ENCODE measurements around the gene FTH1. TPM values are rescaled to one million over a fixed set of nuclear protein-coding genes. Genes with fewer than 3 reads are reported as not detected.
A peak's percentile ranks its signal among the peaks of the same experiment; 100 is the strongest.

The FTH1 gene
- total RNA-seq, 2 donors from 2014 or later = 2,726 to 3,432 TPM

DNA sequence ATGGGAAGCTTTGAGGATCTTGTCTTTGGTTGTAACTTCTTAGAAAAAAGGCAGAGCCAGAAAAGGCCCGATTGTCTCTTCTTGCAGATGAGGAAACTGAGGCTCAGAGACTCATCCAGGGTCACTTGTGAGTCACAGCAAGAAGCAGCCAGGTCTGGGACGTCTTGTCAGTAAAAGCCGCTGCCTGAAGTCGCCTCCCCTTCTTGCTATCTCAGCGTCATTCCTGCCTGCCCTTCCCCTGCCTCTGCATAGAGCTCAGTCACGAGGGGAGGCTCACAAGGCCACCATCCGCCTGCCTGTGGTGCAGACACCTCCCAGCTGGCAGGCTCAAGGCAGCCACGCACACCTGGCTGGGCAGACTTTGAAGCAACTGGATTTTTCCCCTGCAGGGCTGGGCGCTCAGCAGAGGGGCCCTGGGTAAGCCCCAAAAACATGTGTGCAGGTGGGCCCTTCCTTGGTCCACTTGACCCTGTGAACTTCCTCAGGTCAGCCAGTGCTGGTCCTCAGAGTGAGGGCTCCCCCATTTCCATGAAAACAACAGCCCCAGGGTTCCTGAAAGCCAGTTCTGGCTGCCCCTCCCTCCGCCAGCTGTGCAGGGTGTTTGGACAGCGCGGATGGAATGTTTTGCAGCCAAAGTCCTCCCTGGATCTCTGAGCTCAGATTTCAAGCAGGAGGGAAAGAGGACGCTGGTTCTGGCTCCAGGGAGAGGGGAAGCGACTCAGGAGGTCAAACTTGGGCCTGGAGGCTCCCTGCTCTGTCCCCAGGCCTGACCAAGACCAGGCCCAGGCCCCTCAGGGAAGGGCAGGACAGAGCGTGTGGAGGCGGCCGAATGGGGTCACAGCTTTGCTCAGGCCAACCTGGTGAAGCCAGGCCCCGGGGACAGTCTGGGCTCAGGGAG is 44.0 kb downstream of the FTH1 start:
- intact Hi-C loops (cut with DNase I) = no loop called here
- peak; percentile 63 to 80 for ATAC-seq
- DNase-seq = peak; percentile 68

DNA sequence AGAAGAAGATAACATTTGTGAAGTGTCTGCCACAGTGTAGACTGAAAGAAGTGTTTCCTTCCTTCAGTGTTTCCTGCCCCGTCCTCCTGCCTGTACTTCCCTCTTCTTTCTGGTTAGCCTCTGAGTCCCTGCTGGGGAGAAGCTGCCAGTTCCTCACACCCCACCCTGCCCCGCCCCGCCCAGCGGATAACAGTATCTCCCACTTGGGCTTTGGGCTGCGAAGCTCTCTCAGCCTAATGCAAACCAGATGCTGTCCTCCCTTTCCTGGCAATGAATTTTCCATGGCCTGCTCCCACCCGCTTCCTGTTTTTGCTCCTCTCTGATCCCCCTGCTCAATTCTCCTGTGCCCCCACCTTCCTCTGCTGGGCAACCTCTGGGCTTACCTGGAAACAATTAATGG is 44.9 kb downstream of the FTH1 start:
- ATAC-seq = peak; percentile 82 to 84
- intact Hi-C loops (cut with DNase I) = no loop called here
- peak; percentile 89 for DNase-seq

DNA sequence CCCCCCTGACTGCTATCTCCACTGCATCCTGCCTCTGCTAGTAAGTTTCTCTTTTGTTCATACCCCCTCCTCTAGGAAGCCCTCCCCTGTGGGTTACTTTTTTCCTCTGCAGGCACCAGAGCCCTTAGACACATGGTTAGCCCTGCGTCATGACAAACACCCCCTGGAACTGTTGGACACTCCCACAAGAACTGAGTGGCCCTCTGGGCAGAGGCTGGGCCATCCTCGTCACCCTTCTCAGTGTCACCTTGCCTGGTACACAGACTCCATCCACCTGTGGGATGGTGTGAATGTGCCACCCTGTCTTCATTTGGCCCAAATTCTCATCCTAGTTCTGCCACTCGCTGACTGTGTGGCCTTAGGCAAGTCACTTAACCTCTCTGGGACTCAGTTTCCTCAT is 46.0 kb downstream of the FTH1 start:
- ATAC-seq = no peak
- DNase-seq = no peak
- intact Hi-C loops (cut with DNase I) = no loop called here

DNA sequence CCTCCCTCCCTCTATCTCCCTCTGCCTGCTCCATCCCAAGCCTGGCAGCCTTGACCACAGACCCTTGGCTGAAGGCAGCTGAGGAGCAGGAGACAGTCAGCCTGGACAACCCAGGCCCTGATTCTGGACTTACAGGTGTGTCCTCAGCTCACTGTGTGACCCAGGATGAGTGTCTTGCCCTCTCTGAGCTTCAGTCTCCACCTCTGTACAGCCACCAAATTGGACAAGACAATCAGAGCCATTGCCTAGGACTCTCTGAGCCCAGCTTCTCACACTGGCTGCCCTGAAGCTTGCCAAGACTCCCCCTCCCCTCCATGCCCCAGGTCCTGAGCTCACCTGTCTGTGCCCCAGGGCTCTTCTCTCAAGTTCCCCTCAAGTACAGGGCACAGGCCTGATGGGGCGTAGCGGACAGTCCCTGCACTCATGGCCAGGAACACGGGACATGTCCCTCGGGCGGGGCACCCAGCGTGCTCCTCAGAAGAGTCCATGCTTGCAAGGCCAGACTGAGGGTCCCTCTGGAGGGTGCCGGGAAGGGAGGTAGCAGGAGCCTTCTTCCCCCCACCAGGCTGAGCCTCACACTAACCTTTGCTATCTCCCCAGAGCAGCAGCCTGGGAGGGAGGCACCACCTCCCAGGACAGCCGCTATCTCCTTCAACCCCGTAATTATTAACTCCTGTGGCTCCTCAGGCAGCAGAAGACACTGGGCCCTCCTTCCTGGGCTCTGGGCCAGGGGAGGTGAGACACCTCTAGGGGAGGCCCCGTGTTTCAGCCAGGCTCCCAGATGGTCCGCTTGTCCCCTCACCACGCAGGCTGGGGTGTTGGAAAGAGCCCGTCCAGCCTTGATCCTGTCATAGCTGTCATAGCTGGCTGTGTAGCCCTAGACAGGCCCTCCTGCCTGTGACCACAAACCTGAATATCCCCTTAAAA is 47.5 kb downstream of the FTH1 start:
- DNase-seq (no peak), ATAC-seq (no peak)
- intact Hi-C loops (cut with DNase I) = no loop called here

DNA sequence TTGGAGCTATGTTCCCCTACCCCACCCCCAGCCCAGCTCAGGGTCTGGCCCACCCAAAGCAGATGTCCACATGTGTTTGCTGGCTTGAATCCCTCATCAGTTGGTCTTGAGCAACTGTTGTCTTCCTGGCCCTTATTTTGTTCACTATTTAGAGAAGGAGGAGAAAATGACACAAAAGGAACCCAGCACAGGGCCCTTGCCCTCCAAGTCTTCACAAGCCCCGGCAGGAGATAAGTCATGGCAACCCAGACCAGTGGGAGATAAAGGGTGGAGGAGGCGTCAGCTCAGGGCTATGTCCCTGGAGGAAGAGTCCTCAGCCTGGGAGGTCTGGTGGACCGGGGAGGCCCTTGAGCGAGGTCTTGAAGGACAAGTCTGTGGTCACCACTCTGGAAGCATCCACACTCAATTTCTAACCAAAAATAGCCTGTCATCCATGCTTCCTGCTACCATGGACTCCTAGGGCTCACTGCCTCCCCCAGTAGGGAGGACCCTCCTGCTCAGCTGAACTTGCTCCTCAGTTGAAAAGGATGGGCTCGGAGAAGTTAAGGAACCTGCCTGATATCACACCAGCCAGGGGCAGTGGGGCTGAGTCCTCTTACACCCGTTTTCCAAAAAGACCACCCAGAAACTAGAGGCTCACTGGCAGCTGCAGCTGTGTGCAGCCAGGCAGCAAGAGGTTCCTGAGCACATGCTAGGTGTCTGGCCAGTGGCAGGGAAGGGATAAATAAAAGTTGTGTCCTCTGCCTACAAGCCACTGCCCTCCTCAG is 48.3 kb downstream of the FTH1 start:
- intact Hi-C loops (cut with DNase I) = no loop called here
- DNase-seq (no peak), ATAC-seq (no peak)

DNA sequence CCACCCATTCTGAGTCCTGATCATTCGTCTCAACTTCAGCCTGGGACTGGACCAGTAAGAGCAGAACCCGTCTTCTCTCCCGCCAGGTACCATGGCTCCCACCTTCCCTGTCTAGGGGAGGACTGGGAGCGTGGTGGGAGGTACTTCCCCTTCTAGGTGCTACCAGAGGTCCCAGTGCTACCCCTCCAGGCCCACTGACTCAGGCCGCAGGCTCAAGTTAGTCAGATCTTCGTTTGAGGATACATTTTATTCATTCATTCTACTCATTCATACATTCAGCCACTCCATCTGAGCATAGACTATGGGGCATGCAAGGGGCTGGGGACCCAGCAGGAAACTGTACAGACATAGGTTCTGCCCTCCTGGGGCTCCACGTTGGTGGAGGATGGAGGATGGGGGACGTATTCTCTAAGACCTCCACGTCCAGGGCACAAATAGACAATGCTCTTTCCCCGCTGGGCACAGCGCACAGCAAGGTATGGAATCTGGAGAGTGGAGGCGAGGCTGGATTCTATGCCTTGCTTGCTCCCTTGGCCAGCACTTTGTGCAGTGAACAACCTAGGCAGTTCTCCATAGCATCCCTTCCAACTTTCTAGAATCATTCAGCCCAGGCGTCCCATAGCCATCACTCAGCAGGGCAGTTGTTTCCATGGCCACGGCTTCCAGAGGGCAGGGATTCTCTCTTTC is 49.0 kb downstream of the FTH1 start:
- DNase-seq (no peak), ATAC-seq (no peak)
- intact Hi-C loops (cut with DNase I) = no loop called here

DNA sequence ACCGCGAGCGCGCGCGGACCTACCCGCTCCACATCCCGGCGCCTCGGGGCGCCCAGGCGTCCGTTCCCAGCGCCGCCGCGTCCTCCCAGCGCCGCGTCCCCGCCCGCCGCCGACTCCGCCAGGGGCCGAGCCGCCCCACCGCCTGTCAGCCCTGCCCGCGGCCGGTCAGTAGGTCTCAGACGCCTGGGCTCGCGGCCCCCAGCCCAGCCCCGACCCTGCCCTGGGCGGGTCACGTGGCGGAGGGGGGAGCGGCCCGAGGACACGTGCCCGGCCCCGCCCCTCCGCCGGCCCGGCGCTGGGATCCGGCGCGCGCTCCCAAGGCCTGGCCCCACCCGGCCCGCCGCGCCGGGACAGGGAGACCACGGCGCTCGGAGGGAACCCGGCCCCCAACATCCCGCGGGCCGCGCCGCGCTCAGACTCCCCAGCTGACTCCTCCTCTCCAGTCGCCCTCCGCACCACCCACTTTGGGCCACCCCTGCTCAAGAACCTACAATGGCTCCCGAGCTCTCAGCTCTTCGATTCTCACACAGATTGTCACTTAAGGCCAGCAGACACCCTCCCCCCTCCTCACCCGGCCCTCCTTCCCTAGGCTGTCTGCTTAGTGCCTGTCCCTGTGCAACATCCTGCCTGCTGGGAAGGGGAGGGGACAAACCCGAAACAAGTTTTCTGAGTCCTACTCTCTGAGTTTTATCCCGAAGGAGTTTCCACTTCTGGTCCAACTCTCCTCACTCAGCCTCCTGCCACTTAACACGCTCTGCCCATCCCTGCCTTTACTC is 49.9 kb downstream of the FTH1 start, which contains the start of gene RAB3IL1:
Gene RAB3IL1, minus strand, starts transcription at position 233 of the 776 bp plus-strand sequence. Its CDS starts 199 bp downstream, at position 34.
- intact Hi-C loops (cut with DNase I) = no loop called here
- ATAC-seq (peak; percentile 91), DNase-seq (peak; percentile 80)

DNA sequence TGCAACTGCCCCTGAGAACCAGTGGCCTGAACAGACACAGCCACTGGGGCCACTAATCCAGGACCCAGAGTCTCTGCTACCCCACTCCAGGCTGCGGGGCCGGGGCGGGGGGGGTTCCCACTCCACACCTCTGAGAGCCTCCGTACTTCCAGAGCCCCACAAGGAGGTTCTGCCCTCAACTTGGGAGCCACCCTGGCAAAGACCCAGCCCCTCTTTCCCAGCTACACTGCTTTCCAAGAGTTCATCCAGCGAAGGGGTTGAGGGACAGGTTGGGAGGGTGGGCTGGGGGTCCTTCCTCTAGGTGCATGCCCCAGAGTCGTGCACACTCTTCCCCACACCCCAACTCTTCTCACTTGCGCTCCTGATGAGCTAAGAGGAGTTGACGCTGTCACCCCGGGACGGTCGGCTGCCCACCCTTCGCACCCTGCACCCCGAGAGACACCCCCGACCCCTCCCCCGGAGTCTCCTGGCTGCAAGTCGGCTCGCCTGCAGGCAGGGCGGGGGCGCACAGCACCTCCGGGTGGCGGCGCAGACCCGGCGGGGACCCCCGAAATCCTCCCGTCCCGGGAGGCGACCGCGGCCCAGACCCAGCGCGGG is 50.6 kb downstream of the FTH1 start:
- intact Hi-C loops (cut with DNase I) = no loop called here
- ATAC-seq (no peak), DNase-seq (no peak)

DNA sequence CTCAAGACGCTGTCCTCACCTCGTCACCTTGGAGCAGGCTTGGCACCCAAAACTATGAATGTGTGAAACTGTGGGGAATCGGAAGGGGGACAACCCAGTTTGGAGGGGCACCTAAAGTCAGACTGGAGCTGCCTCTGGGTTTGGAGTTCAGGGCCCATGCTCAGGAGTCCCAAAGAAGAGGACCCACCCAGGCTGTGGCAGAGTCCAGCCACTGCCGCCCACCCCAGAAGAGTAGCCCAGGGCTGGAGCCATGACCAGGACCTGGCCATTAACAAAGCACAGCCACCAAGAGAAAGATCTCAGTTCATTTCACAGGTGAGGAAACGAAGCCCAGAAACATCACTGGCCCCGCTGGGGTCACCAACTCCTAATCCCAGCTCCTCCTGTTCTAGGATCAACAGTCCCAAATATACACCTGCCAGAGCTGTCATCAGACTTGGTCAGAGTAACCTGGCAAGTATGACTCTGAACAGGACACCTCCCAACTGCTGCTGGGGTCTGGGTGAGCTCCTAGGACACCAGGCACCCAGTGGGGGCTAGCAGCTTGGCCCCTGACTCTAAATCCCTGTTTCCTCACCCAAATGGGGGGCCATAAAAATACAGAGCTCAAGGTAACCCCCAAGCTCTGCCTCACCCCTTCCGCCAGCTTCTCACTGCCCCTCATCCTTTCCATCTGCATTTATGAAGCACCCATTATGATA is 52.8 kb downstream of the FTH1 start:
- intact Hi-C loops (cut with DNase I) = no loop called here
- ATAC-seq = no peak

More for the DNA sequence above, 52.8 kb downstream of the FTH1 start:
- no peak for DNase-seq

Other genes with a start within 250 kb of the FTH1 start
- 1 to 10 TPM; 4.0 to 5.0 TPM for gene MYRF, start 215.0 kb downstream of the FTH1 start, total RNA-seq
- 100 to 1,000 TPM; 112 to 114 TPM for gene TMEM258, start 175.0 kb downstream of the FTH1 start, total RNA-seq
- 10 to 100 TPM in 1 of 2 donors, 1 to 10 TPM in 1; 9.4 to 11.4 TPM for gene FEN1, start 174.7 kb downstream of the FTH1 start, total RNA-seq
- 10 to 100 TPM; 44.9 to 54.1 TPM for gene FADS1, start 150.6 kb downstream of the FTH1 start, total RNA-seq
- gene FADS2, start 139.3 kb downstream of the FTH1 start, total RNA-seq = 10 to 100 TPM; 26.3 to 67.5 TPM
- 10 to 100 TPM; 70.5 to 90.6 TPM for gene FADS3, start 76.1 kb downstream of the FTH1 start, total RNA-seq
- 10 to 100 TPM; 17.3 to 21.8 TPM for gene RAB3IL1, start 50.1 kb downstream of the FTH1 start, total RNA-seq
- 1 to 10 TPM; 3.4 to 3.9 TPM for gene BEST1, start 17.3 kb downstream of the FTH1 start, total RNA-seq
- 10 to 100 TPM; 15.4 to 16.7 TPM for gene INCENP, start 156.4 kb upstream of the FTH1 start, total RNA-seq
- gene SCGB1D1, start 222.6 kb upstream of the FTH1 start, total RNA-seq = not detected
- not detected for gene SCGB2A1, start 241.0 kb upstream of the FTH1 start, total RNA-seq

Data from left cardiac atrium (tissue), 4 donors.